Breast epithelium (tissue), 3 donors: ENCODE results near the gene COL5A3.

Experiments used
- CTCF ChIP-seq, 3 donors: fragments of 450-650 bp; IDR thresholded peaks; one replicate each; pipeline ENCODE4 v1.5.1; 2016 to 2017; ENCODE audit warnings: antibody characterized with exemption in 3 of 3, mild to moderate bottlenecking in 3 of 3, moderate library complexity in 3 of 3
- POLR2AphosphoS5 ChIP-seq, 3 donors: sonication (generic); formaldehyde crosslinking; IDR thresholded peaks; one replicate each; pipeline ENCODE4 v1.6.1; 2017; ENCODE audit warnings: antibody characterized with exemption in 3 of 3

GRCh38 chr19:10021446-10021845, 11.1 kb upstream of the COL5A3 start:
- no peak for TF ChIP-seq CTCF (IDR thresholded peaks at IDR 0.05)
- no peak for TF ChIP-seq POLR2AphosphoS5 (IDR thresholded peaks at IDR 0.05)
